Sigmoid colon (tissue), 7 donors: ENCODE results near the gene CHST14. TPM values are rescaled to one million over a fixed set of nuclear protein-coding genes. Genes with fewer than 3 reads are reported as not detected.

ENCODE experiments used
- DNase-seq: peaks from one replicate; pipeline ENCODE4 v3.0.0-alpha.2; 2019
- H3K27ac ChIP-seq, 4 donors: fragments of 200-600 bp; sonication (generic); one replicate each; pipeline ENCODE4 v1.5.1; 2016 to 2019; ENCODE audit warnings: mild to moderate bottlenecking in 1 of 4
- H3K27me3 ChIP-seq, 3 donors: fragments of 200-600 bp; sonication (generic); one replicate each; pipeline ENCODE4 v1.5.1; 2019; ENCODE audit warnings: mild to moderate bottlenecking in 1 of 3
- H3K36me3 ChIP-seq, 4 donors: fragments of 200-600 bp; sonication (generic); one replicate each; pipeline ENCODE4 v1.5.1; 2016 to 2019
- H3K4me1 ChIP-seq, 4 donors: fragments of 200-600 bp; sonication (generic); one replicate each; pipeline ENCODE4 v1.5.1; 2017 to 2019
- H3K4me3 ChIP-seq, 4 donors: fragments of 200-600 bp; sonication (generic); one replicate each; pipeline ENCODE4 v1.5.1; 2017 to 2019; ENCODE audit warnings: mild to moderate bottlenecking in 2 of 4, moderate library complexity in 1 of 4
- H3K9me3 ChIP-seq, 4 donors: fragments of 200-600 bp in 3 of 4; sonication (generic) in 3 of 4; one replicate each; pipeline versions ENCODE4 v1.5.1 to v1.6.1; 2013 to 2019
- CTCF ChIP-seq, 4 experiments: fragments of 450-650 bp in 3 of 4; fragments of 200-600 bp in 1 of 4; IDR thresholded peaks; one replicate each; pipeline ENCODE4 v1.5.1; 2016 to 2019; ENCODE audit warnings: antibody characterized with exemption in 4 of 4, mild to moderate bottlenecking in 3 of 4, moderate library complexity in 2 of 4
- EP300 ChIP-seq, 4 donors: sonication (generic); formaldehyde crosslinking; IDR thresholded peaks; one replicate each; pipeline ENCODE4 v1.6.1; 2017; ENCODE audit warnings: antibody characterized with exemption in 4 of 4
- POLR2A ChIP-seq, 2 donors: fragments of 450-650 bp; IDR thresholded peaks; one replicate each; pipeline ENCODE4 v1.6.1; 2016; ENCODE audit warnings: antibody characterized with exemption in 2 of 2, mild to moderate bottlenecking in 2 of 2, moderate library complexity in 2 of 2
- POLR2AphosphoS5 ChIP-seq, 4 donors: sonication (generic); formaldehyde crosslinking; IDR thresholded peaks; one replicate each; pipeline ENCODE4 v1.6.1; 2017; ENCODE audit warnings: antibody characterized with exemption in 4 of 4
- WGBS, 2 donors: extraction: QIAGEN DNeasy Blood & Tissue Kit; methylation state at CpG; one replicate each; pipeline ENCODE4 v1.1.7; 2013; 5-methylcytosine and 5-hydroxymethylcytosine counted together
- intact Hi-C: fragments of 100-400 bp; cut with DNase I; formaldehyde crosslinking; loops from one replicate; pipeline ENCODE4 v1.15.1; 2023
- polyA plus RNA-seq, 3 donors: library from polyadenylated mRNA; stranded (reverse); fragments of 200-250 nt; gene quantifications; one replicate each; pipeline ENCODE4 v1.2.3, GENCODE V29; 2013
- total RNA-seq, 4 donors: library from RNA; depleted of rRNA; stranded (reverse); fragments of >200 nt; gene quantifications; one replicate each; pipeline ENCODE4 v1.1.0, GENCODE V29; 2016
- donor health status: healthy with polysubstance abuse.
- donor health status: Bipolar disorder and iron deficiency.
- donor health status: healthy.

The CHST14 gene
- total and polyA plus RNA-seq, 7 donors: 1.2 to 10.2 (median 6.4) TPM

DNA sequence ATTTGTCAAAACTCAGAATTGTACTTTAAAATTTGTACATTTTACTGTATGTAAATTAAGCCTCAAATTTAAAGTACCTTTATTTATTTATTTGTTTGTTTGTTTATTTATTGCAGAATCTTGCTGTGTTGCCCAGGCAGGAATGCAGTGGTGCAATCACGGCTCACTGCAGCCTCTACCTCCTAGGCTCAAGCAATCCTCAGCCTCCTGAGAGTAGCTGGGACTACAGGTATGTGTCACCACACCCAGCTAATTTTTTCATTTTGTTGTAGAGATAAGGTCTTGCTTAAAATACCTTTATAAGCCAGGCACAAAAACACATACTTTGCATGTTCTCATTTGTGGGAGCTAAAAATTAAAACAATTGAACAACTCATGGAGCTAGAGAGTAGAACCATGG lies 37.4 kb downstream of the CHST14 start:
- H3K4me3 ChIP-seq: no peak overlapping the region
- no peaks in the 10 kb centered on the region for H3K9me3 ChIP-seq
- 78 to 94% methylated on average over 1 of the region's 1 CpG for WGBS, 2 donors
- TF ChIP-seq POLR2A (IDR thresholded peaks at IDR 0.05): no peak
- TF ChIP-seq EP300 (IDR thresholded peaks at IDR 0.05): no peak
- H3K4me1 ChIP-seq: peaks cover 0 to 23% (median 13%) of the 10 kb centered on the region in 4 donors
- H3K36me3 ChIP-seq: no peaks in the 10 kb centered on the region
- intact Hi-C loops: no loop called here
- no peaks in the 10 kb centered on the region for H3K27me3 ChIP-seq
- no peak overlapping the region for H3K27ac ChIP-seq
- DNase-seq: no peak

GRCh38 chr15:40510201-40510600 lies 39.4 kb downstream of the CHST14 start:
- intact Hi-C loops: loop anchor here (10.0 kb wide), 1 partner anchor 385 kb away; the partner anchor contains the start of gene VPS18
- no peak for DNase-seq
- 69 to 83% methylated on average over 2 of the region's 2 CpGs for WGBS, 2 donors
- no peaks in the 10 kb centered on the region for H3K27me3 ChIP-seq
- no peaks in the 10 kb centered on the region for H3K9me3 ChIP-seq
- no peaks in the 10 kb centered on the region for H3K36me3 ChIP-seq
- no peak for TF ChIP-seq POLR2AphosphoS5 (IDR thresholded peaks at IDR 0.05)
- TF ChIP-seq POLR2A (IDR thresholded peaks at IDR 0.05): no peak
- no peak for TF ChIP-seq EP300 (IDR thresholded peaks at IDR 0.05)
- no peak for TF ChIP-seq CTCF (IDR thresholded peaks at IDR 0.05)
- H3K27ac ChIP-seq: no peak overlapping the region
- no peak overlapping the region for H3K4me3 ChIP-seq
- peaks cover 0 to 23% (median 13%) of the 10 kb centered on the region in 4 donors for H3K4me1 ChIP-seq

DNA sequence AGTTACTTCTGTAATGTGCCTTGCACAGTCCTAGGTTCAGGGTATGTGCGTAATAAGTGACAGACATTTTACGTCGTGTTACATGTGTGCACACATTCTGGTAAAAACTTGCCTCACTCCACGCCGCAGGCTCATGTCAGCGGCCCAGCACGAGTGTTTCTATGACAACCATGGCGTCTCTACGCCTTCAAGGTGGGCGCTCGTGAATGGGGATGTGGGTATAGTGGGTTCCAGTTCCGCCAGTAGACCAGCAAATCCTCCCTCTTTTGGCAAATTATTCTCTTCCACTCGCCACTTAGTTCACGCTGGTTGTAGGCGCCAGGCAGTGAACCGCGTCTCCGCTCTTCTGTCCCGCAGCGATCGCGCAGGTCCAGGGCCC lies 40.3 kb downstream of the CHST14 start:
- H3K9me3 ChIP-seq: no peaks in the 10 kb centered on the region
- peak overlapping the region; percentile 41 to 63 (median 61) for H3K4me3 ChIP-seq
- WGBS, 2 donors: 4 to 13% methylated on average over 22 of the region's 22 CpGs
- H3K27me3 ChIP-seq: no peaks in the 10 kb centered on the region
- peaks cover 0 to 23% (median 13%) of the 10 kb centered on the region in 4 donors for H3K4me1 ChIP-seq
- TF ChIP-seq POLR2A (IDR thresholded peaks at IDR 0.05): no peak
- TF ChIP-seq POLR2AphosphoS5 (IDR thresholded peaks at IDR 0.05): no peak
- TF ChIP-seq EP300 (IDR thresholded peaks at IDR 0.05): no peak
- no peak for TF ChIP-seq CTCF (IDR thresholded peaks at IDR 0.05)
- intact Hi-C loops: loop anchor here (10.0 kb wide), 1 partner anchor 384 kb away; the partner anchor contains the start of gene VPS18
- H3K27ac ChIP-seq: peak overlapping the region in 3 of 4 donors; percentile 4 to 40 (median 24)
- no peak for DNase-seq
- no peaks in the 10 kb centered on the region for H3K36me3 ChIP-seq

DNA sequence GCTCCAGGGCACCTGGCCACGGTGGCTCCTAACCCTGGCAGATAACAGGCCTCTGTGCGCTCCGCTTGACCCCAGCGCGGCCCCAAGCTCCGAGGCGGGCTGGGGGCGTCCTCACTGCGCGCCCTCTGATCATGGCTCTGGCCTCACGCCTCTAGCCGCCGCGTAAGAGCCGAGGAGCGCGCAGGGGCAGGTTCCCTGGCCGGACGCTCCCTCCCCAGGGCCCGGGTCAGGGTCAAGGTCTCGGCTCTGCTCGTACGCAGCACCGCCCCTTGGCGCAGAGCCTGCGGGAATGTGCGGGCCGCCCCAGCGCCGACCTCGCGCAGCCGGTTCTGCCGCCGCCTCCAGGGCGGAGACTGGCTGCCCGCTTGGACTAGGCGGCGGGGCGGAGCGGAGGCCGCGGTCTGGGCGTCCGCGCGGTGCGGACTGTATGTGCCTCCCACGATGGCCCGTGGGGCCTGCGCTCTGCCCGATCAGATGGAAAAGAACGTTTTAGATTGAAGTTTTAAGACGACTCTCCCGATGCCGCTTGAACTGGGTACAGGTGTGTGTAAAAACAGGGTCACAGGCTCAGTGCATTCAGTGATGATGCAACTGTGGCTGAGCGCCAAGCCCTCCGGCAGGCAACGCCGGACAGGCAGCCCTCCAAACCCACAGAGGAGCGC lies 40.8 kb downstream of the CHST14 start:
- intact Hi-C loops: loop anchor here (10.0 kb wide), 1 partner anchor 383 kb away; the partner anchor contains the start of gene VPS18
- peak; percentile 81 for DNase-seq

DNA sequence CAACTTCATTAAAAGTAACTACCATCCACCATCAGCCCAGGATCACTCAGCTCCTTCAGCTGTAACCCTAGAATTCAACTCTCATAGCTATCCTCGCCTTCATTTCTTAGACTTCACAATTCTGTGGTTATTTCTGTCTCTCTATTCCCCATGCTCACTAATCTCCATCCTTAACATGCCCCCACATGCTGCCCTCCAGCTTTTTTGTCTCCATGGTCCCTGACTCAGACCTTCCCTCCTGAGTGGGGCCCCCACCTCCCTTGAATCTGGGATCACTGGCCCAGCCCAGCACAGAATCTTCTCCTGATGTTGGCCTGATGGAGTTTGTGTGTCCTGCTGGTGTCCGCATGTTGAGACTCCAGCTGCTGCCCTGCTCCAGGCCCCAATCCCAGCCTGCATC lies 41.7 kb downstream of the CHST14 start:
- no peaks in the 10 kb centered on the region for H3K27me3 ChIP-seq
- no peak for DNase-seq
- TF ChIP-seq POLR2A (IDR thresholded peaks at IDR 0.05) (no peak), POLR2AphosphoS5 (IDR thresholded peaks at IDR 0.05) (no peak), EP300 (IDR thresholded peaks at IDR 0.05) (no peak), CTCF (IDR thresholded peaks at IDR 0.05) (no peak)
- no peak overlapping the region for H3K27ac ChIP-seq
- intact Hi-C loops: loop anchor here (10.0 kb wide), 1 partner anchor 382 kb away; the partner anchor contains the start of gene VPS18
- 95 to 96% methylated on average over 2 of the region's 2 CpGs for WGBS, 2 donors
- no peaks in the 10 kb centered on the region for H3K36me3 ChIP-seq
- no peaks in the 10 kb centered on the region for H3K9me3 ChIP-seq
- peaks cover 0 to 14% (median 7%) of the 10 kb centered on the region in 4 donors for H3K4me1 ChIP-seq
- no peak overlapping the region for H3K4me3 ChIP-seq

More for the DNA sequence above, 40.8 kb downstream of the CHST14 start:
- no peak for TF ChIP-seq EP300 (IDR thresholded peaks at IDR 0.05)
- peaks cover 0 to 23% (median 13%) of the 10 kb centered on the region in 4 donors for H3K4me1 ChIP-seq
- no peaks in the 10 kb centered on the region for H3K9me3 ChIP-seq
- no peaks in the 10 kb centered on the region for H3K27me3 ChIP-seq
- H3K36me3 ChIP-seq: no peaks in the 10 kb centered on the region
- H3K4me3 ChIP-seq: peak overlapping the region; percentile 41 to 63 (median 61)
- WGBS, 2 donors: 1 to 2% methylated on average over 61 of the region's 61 CpGs
- peak overlapping the region in 3 of 4 donors; percentile 4 to 40 (median 24) for H3K27ac ChIP-seq
